GM21526 (cell line): Measurements from ENCODE around the gene SEMA4C.

Experiments
- ATAC-seq: cut with Tn5 transposase; IDR thresholded peaks from one replicate; pipeline ENCODE4 v1.9.1; 2021; ENCODE audit warnings: moderate library complexity; ENCODE audit not compliant: unreplicated experiment, low FRiP score

The SEMA4C gene

DNA sequence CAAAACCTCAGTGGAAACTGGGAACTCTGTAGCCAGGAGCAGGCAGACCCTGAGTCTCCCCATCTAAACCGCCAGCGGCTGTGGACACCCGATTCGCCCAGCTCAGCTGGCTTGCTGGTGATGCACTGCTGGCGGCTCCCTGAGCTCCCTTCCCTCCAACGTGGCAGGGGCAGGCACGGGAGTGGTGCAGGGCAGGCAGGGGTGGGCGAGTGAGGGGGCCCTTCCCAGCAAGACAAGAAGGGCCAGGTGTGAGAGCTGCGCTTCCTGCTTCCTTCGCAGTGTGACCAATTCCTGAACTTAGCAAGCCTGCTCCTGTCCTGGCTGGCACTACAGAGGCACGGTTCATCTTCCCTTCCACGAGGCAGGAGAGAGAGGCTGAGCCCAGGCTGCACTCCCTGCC, 12.3 kb upstream of the SEMA4C start:
- no peak for ATAC-seq

DNA sequence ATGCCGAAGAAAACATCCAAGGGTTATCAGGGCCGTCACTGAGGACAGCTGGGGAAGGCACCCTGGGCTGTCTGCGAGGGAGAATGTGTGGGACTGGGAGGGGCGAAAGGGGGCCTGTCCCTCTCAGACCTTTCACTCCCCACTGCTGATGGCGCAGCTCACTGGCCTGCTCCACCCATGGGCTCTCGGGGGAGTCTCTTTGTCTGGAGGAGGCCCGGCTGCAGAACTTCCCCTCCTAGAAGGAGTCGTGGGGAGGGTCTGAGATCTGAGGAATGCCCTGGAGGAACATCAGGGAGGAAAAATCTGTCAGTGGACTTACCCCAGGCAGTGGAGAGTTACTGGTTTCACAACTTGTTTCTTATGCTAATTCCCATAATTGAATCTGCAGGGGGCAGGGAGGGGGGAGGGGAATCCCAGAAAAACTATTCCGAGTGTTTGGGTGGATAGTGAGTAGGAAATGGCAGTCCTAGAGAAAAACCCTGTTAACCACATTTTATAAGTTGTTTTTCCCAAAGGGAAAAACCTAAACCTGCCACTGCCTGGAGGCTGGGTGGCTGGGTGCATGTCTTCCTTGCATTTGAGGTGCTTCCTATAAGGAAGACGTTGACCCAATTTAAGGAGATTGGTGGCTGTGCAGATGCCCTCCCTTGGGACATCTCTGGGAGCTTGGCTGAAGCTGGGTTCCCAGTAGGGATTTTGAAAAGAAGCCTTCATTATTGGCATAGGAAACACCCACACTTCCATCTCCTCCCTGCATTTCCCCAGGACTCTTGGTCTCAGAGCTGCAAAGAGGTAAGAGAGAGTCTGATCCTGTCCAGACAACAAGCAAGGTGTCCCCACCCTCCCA, 11.7 kb upstream of the SEMA4C start:
- no peak for ATAC-seq

DNA sequence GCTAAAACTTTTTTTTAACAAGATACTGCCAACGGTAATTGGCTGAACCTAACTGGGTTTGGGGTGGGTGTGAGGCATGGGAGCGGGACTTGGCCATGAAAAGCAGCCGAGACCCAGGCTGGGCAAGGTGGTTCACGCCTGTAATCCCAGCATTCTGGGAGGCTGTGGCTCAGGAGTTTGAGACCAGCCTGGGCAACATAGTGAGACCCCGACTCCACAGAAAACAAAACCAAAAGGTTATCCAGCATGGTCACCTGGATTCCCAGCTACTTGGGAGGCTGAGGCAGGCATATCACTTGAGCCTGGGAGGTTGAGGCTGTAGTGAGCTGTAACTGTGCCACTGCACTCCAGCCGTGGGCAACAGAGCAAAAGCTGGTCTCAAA, 11.0 kb upstream of the SEMA4C start:
- no peak for ATAC-seq

DNA sequence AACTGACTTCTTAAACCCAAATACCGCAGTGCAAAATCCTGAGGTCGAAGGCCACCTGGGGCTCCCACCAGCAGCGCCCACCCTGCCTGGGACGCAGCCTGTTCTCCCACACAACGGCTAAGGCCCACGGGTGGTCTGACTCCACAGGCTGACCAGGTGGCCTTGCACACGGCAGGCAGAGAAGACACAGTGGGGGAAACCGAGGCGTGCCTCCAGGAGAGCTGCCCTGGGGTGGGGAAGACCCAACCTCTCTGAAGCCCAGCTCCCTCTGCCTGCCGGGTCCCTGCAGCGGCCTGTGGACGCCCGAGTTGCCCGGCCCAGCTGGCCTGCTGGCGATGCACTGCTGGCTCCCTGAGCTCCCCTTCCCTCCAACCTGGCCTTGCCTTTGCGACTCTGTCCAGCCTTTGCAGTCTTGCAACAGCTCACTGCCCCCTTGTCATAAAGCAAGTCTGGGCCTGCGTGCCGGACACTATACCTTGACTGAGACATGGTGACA, 9.7 kb upstream of the SEMA4C start:
- ATAC-seq, result no peak

DNA sequence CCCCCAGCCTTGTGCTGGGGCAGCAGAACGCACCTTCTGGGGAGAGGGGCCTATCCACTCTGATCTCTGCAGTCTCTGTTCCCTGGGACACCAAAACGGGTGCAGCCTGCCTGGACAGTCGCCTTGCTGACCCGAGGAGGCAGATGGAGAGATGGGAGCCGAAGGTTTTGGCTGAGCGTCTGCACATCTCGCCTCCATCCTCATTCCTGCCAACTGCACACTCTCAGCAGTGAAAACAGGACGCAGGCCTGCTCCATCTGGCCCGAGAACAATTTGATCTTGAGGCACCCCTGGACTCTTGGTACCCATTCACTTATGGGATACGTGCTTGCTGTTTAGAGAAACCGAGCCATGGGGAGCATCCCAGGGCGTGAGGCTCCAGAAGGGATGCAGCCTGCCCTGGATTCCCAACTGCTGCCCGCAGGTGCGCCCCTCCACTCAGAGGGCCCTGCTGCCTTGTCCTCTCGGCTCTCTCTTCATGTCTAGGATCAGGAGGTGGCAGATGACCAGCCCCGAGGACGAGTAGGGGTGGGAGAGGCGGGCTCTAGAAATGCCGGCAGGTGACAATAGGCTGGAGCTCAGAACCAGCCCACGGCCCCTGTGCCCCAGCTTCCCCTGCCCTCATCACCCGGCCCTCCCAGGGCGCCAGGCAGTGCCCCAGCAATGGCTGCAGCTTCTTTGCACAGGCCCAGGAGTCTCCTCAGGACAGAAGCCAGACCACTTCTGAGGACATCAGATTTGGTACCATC, 9.1 kb upstream of the SEMA4C start:
- no peak for ATAC-seq

DNA sequence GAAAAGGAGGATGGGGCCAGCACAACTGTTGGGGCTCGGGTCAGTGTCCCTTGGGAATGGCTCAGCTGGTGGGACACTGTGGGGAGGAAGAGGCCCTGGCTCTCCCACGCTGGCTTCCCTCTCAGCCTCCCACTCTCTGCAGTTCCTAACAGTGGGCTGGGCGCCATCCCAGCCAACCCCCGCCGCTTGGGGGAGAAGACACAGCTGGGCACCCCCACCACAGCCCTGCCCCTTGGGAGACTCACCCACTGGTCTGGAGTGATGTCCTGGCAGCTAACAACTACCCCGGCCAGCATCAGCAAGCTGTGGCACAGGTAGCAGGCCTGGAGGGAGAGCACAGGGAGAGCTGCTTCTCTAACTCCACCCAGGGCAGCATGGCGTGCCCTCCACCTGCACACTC, 8.3 kb upstream of the SEMA4C start:
- ATAC-seq, result no peak

DNA sequence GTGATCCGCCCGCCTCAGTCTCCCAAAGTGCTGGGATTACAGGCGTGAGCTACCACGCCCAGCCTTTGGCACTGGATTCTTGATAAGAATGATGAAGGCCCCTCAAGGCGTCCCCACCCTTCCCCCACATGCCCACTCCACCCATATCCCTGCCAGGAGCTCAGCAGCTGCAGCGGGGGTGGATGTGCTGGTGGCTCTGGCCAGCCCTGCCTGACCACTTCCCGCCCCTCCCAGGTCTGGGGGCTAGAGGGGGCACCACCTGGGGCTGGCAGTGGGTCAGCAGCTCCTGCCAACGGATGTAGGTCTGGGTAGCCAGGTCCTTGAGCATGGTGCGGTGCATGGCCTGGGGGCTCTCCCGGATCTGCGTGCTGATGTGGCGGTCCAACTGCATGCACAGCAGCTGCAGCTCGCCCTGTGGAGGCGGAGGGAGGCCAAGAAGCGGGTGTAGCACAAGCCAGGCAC, 7.8 kb upstream of the SEMA4C start:
- ATAC-seq, result no peak

DNA sequence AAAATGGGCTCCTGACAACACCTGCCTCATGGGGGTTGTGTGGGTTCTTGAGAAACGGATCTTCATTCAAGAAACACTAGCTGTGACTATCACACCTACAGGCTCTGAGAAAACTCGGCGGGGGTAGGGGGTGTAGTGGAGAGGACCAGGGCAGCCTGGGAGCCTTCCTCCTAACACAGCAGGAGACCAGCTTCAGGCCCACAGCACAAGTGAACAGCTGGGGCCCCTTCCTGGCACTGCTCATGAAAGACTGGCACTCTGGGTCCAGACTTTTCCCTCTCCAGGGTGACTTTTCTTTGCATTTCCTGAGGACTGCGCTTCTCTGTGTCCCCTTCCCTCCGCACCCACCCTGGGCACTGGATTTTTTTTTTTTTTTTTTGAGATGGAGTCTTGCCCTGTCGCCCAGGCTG, 7.2 kb upstream of the SEMA4C start:
- ATAC-seq, result no peak

DNA sequence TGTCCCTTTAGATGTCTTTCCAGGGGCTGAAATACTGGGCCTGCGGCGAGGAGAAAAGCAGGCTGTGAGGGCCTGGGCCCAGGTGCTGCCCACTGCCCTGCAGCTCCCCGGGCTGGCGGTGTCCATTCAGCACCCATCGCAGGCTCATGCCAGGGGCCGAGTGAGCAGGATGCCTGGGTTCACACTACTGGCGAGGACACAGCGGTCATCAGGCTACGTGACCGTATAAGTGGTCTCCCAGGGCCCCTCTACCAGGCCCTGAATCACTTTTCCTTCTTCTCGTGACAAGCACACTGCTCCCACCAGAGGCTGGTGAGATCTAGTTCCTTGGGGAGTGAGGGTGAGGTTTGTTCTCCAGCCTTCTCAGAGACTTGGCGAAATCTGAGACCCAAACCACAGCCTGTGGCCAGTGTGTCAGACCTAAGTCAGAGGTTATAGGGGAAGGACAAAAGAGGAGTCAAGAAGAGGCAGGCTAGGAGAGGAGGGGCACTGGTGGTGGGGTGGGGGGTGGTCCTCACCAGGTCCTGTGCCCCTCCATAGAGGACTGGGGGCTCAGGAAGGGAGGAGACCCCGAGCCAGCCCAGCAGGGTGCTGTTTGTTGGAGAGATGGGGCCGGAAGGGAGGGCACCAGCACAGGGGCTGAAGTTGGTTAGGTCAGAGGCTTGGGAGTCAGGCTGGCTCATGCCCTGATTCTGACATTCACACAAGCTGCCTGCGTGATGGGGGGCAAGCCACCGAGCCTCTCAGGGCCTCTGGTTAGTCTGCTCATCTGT, 6.6 kb upstream of the SEMA4C start:
- ATAC-seq, result no peak

DNA sequence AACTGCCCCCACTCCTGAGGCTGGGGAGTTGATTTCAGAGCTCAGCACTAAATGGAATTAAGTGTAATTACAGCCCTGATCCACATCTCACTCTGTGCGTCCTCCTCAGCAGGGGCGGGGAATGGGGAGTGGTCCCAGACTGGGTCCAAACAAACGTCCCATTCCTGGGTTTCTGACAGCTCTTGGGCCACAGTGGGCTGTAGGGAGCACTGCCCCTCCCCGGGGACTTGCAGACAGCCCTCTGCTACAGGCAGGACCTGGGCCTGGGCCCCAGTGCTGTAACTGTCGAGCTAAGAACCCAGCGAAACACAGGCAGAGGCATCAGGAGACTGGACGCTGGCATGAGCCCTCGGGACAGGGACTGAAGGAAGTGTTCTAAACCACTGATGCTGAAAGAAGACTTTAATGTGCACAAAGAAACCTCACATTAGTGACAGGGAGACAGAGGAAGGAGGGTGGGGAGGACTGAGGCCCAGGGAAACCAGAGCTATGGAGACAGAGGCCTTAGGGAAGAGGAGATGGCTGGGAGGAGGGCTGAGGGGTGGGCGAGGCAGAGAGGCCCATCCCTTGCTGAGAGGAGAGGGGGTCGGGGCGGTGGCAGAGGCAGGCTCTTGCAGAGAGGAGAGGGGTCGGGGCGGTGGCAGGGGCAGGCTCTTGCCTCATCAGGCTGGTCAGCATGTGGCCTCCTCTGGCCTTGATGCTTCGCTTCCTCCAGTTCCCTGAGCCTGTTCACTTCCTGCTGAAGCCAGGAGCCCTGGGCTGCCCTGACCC, 5.8 kb upstream of the SEMA4C start:
- no peak for ATAC-seq

DNA sequence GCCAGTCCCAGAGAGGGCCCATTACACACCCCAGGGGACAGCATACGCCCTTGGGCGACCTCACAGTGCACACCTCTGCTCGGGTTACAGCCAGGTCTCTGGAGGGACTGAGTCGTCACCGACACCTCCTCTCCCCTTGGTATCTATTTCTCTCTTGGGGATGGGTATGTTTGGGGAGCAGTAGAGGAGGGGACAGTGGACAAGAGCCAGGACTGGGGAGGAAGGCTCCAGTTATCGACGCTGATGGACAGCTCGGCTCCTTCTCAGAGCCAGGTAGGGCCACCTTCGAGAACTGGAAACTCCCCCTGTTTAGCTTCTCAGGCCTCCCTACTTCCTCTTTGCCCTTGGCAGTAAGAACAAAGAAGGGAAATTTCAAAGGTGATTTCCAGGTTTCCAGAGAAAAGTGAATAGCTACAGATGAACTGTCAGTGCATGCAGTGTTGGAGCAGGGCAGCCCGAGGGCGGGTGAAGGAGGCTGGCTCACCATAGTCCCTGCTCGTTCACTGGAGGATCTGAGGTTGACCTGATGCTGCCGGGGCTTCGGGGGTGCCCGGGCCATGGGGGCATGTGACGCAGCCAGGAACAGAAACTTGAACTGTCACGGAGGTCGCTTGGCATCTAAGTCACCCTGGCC, 4.4 kb upstream of the SEMA4C start:
- no peak for ATAC-seq

DNA sequence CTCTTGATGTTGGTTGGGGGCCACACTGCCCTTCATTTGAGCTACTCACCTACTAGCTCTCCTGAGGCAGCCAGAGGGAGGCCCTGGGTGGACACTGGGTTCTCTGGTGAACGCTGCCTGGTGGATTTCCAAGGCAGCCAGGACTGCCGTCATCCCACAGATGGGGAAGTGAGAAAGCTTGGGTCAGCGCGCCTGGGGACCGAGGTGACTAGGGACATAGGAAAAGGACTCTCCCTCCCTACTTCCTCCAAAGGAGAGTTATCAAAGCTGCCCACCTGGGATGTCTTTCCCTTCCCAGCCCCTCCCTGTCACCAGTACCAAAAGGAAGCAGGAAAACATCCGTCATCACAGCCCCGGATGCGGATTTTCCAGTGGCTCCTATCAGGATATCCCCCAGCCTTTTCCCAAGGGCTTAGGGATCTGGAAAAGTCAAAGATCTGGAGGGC, 3.8 kb upstream of the SEMA4C start:
- ATAC-seq, result no peak

DNA sequence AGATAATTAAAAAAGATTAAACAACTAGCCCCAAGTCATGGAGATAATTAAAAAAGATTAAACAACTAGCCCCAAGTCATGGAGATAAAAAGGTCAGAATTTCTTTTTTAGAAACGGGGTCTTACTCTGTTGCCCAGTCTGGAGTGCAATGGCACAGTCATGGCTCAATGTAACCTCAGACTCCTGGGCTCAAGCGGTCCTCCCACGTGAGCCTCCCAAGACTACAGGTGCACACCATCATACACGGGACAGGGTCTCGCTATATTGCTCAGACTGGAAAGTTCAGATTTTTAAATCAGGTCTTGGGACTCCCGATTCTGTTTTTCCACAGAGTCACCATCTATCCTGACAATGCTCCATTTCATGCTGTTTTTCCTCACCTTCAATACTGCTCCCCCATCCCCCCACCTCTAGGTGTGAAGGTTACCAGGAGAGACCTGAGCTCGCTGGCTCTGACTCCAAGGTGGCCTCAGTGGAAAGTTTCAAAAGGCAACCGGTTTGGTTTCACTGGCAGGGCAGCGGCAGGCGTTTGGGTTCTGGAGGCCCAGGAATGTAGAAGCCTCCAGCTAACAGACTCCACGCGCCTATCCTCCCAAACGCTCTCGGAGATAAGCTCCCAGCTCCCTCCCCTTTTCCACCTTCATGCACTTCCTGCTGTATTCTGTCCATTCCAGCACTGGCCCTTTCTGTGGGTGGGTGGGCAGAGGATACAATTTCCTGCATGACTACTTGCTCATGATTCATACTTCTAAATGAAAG, 2.9 kb upstream of the SEMA4C start:
- ATAC-seq, result no peak

DNA sequence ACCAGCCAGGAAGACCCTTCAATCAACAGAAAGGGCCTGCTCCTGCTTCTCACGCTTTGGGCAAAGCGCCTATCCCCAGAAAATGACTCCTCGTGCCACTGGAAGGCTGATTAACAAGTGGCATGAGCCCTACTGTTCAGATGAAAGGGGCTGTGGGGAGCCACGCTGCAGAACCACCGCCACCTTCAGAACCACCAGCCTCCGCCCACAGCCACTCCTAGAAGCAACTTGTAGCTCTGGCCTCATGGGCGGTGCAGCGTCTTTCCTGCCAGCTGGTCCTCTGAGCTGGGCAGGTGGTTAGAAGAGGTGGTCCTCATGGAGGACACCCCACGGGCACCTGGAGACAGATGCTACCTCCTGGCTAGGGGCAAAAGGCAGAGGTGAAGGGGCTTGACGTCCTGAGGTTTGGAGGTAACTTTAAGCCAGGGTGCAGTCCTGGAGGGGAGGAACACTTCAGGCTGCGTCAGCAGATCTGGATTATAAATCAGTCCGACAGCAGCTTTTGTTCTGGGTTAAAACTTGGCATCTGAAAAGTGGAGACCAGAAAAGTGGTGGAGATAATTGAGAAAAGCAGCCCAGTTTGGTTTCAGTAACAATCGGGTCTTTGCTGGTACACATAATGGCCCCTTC, 861 bp upstream of the SEMA4C start:
- ATAC-seq, result no peak

DNA sequence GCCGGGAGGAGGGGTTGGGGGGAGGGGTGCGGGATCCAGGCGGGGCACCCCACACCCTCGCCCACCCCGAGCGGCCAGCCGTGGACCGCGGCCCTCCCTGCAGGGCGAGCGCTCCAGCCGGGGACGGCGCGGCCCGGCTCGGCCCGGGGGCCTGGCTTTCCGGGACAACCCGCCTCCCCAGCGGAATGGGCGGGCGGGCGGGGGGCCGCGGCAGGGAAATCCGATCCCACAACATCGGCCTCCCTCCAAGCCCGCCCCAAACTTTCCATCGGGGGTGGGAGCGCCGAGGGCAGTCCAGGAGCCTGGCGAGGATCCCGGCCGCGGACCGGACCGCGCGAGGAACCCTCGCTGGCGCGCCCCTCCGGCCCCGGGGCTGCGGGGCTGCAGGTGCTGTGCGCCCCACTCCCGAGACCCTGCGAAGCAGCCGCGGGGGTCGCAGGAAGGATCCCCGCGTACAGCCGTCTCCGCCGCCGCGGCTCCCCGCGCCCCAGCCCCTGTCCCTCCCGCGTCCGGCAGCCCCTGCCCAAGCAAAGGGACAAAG, 529 bp downstream of the SEMA4C start:
- ATAC-seq, result no peak

DNA sequence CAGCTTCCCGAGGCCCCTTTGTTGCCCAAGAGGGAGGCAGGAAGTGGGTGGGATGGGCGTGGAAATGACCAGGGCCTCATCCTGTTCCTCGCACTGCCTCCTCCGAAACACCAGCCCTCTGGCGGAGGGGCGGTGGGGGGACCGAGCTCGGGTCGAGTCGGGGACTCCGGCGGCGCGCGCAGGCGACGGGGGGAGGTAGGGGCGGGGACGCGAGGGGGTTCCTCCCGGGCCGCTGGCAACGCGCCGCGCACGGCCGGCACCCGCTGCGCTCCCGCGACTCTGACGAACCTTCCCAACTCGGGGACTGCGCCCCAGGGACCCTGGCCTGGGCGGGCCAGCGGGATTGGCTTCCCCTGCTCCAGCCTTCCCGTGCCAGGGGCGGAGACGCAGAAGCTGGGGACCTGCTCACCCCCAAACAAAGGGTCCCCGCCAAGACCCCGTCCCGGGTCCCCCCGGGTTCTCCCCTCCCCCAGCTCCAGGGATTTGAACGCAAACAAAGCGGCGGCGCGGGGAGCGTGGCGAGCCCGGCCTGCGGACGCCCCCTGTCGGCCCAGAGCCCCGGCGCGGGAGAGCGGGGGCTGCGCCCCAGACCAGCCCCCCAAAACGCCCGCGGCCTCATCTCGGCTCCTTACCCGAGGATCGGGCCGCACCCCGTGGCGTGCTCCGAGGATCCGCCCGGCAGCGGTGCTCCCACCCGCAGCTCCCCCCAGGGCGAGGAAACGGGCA, 1.2 kb downstream of the SEMA4C start:
- ATAC-seq, result no peak

DNA sequence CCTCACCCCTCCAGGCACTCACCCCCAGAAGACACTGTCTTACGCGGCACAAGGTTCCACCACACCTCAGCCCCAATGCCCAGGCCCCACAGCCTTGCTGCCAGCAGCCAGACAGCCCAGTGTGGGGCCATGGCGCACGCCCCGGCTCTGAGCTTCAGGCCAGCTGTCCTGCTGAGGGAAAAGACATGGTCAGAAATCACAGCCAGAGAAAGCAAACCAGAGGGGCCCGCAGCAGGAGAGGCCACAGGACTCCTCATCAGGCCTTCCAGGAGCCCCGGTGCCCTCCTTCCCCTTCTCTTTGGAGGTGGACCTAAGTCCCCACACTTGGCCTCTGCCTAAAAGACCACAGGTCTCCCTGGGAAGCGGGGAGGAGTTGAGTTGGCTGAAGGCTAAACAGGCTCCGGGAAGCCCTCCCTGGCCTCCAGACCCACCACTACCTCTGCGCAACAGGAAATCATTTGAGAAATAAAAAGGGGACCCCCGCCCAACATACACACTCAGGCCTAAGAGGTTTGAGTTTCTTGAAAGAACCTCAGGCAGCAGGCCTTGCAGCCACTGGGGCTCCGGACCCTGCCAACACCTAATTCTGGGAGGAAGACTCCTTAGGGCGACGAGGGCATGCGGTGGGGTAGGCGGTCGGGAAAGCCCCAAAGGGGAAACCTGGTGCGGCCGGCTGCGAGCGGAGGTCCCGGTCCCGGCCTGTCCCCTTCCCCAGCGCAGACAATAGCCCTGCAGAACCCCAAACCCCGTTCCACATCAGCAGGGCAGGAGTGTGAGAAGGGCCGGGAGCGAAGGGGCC, 1.9 kb downstream of the SEMA4C start:
- ATAC-seq, result no peak
